Activated CD4-positive, alpha-beta T cell treated with anti-CD3 and anti-CD28 coated beads for 24 hours (primary cell): Measurements from ENCODE around the gene ARMC5.
"Not testable (repeated sequence)": the region's sequence is repeated elsewhere in the genome, so short reads cannot be mapped to it uniquely, and the experiment has no call there.

Experiments
- DNase-seq, 2 donors: peaks; one replicate each; pipeline ENCODE4 v3.0.0-alpha.2; 2020; ENCODE audit warnings: low read depth in 2 of 2

Gene ARMC5

GRCh38 chr16:31458844-31459686 lies at the start of gene ARMC5:
TSS of gene ARMC5 (plus strand) at chr16:31459501. CDS start at chr16:31459525, 24 bp downstream.
- DNase-seq = peak; percentile 92 to 94

- no peak for DNase-seq
Observed at GRCh38 chr16:31410082-31410481, 49.2 kb upstream of the ARMC5 start.

GRCh38 chr16:31411024-31411844 lies 48.1 kb upstream of the ARMC5 start:
- DNase-seq = no peak

GRCh38 chr16:31412750-31413149 lies 46.6 kb upstream of the ARMC5 start:
- DNase-seq = no peak

- DNase-seq = no peak
Observed at GRCh38 chr16:31413381-31413780, 45.9 kb upstream of the ARMC5 start.

- no peak for DNase-seq
Observed at GRCh38 chr16:31413943-31414342, 45.4 kb upstream of the ARMC5 start.

GRCh38 chr16:31414706-31415105 lies 44.6 kb upstream of the ARMC5 start:
- DNase-seq = no peak

- DNase-seq = no peak
Observed at GRCh38 chr16:31416371-31416770, 42.9 kb upstream of the ARMC5 start.

GRCh38 chr16:31417036-31417435 lies 42.3 kb upstream of the ARMC5 start:
- DNase-seq = not testable (repeated sequence)

GRCh38 chr16:31417916-31418315 lies 41.4 kb upstream of the ARMC5 start:
- no peak for DNase-seq

- no peak for DNase-seq
Observed at GRCh38 chr16:31420037-31420436, 39.3 kb upstream of the ARMC5 start.

GRCh38 chr16:31421587-31421986 lies 37.7 kb upstream of the ARMC5 start:
- DNase-seq = peak; percentile 23 to 27

GRCh38 chr16:31423241-31423640 lies 36.1 kb upstream of the ARMC5 start:
- DNase-seq = no peak

- no peak for DNase-seq
Observed at GRCh38 chr16:31423801-31424200, 35.5 kb upstream of the ARMC5 start.

- peak; percentile 47 to 48 for DNase-seq
Observed at GRCh38 chr16:31427441-31428278, 31.6 kb upstream of the ARMC5 start.

GRCh38 chr16:31428279-31428597 lies 31.1 kb upstream of the ARMC5 start, which contains the start of gene COX6A2:
TSS of gene COX6A2 (minus strand) at chr16:31428360. CDS start at chr16:31428325, 35 bp downstream.
- no peak for DNase-seq

- no peak for DNase-seq
Observed at GRCh38 chr16:31428638-31429247, 30.6 kb upstream of the ARMC5 start.

GRCh38 chr16:31429314-31429713 lies 30.0 kb upstream of the ARMC5 start:
- DNase-seq = no peak

- no peak for DNase-seq
Observed at GRCh38 chr16:31429796-31430195, 29.5 kb upstream of the ARMC5 start.

- no peak for DNase-seq
Observed at GRCh38 chr16:31430380-31431052, 28.8 kb upstream of the ARMC5 start.
